HG03460 (cell line): ENCODE results near the gene TLX2.

ENCODE experiments used
- ATAC-seq: cut with Tn5 transposase; IDR thresholded peaks from one replicate; pipeline ENCODE4 v1.9.1; 2021; ENCODE audit not compliant: unreplicated experiment

Gene TLX2

DNA sequence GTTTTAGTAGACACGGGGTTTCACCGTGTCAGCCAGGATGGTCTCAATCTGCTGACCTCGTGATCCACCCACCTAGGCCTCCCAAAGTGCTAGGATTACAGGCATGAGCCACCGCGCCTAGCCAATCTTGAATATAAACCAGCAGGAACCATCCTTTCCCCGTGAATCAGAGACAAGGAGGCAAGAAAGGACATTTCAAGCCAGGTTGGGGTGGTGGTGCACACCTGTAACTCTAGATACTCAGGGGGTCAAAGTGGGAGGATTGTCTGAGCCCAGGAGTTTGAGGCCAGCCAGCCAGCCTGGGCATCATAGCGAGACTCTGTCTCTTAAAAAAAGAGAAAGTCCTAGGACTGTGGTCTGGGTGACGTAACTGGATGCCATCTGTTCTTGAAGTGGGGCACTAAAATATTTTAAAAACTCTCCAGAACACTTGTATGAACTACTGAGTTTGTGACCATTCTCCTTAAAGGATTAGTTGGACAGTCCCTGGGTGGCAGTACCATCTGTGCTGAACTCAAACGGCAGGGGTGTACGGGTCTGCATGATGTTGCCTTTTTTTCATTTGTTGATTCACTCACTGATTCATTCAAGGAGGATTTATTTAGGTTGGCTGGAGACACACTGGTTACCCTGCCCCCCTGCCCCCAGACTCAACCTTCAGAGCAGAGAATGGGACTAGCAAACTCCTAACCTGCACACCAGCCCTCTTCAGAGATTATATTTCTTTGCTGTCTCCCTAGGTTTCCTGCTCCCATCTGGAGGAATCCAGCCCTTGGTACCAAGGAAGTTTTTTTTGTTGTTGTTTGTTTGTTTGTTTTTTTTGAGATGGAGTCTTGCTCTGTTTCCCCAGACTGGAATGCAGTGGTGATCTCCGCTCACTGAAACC, 2.9 kb upstream of the TLX2 start:
- ATAC-seq = no peak

DNA sequence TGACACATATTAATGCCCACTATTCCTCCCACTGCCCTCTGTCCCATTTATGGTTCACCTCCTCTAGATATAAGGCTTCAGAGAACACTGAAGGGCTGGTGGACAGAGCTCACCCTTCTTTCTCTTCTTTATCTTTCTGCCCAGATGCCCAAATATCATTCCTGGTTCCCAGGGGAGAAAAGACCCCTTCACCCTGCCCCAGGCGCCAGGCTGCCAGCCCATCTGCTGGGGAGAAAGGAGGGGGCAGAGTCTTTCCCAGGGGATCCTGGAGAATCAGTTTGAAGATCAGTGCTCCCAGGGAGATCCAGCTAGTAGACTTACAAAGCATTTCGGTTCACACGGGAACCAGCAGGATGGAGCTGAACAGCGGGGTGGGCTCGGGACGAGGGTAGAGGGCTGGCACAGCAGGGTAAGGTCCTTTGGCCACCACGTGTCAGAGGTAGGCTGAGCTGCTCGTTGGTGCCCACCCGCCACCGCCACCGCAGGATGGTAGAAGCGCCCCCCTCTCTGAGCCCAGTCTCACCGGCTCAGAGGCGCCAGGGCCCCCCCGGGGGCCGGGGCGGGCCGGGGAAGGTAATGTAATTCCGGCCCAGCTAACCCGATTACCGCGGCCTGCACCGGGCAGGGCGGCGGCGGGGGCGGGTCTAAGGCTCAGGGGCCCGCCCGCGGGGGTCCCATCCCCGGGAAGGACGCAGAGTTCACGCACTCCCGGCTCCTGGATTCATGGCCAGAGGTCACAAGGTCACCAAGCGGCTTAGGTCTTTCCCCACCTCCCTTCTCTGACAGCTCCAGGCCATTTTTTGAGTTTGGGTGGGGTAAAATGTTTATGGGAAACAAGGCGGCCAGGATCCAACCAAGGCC, 1.3 kb upstream of the TLX2 start:
- ATAC-seq = no peak

DNA sequence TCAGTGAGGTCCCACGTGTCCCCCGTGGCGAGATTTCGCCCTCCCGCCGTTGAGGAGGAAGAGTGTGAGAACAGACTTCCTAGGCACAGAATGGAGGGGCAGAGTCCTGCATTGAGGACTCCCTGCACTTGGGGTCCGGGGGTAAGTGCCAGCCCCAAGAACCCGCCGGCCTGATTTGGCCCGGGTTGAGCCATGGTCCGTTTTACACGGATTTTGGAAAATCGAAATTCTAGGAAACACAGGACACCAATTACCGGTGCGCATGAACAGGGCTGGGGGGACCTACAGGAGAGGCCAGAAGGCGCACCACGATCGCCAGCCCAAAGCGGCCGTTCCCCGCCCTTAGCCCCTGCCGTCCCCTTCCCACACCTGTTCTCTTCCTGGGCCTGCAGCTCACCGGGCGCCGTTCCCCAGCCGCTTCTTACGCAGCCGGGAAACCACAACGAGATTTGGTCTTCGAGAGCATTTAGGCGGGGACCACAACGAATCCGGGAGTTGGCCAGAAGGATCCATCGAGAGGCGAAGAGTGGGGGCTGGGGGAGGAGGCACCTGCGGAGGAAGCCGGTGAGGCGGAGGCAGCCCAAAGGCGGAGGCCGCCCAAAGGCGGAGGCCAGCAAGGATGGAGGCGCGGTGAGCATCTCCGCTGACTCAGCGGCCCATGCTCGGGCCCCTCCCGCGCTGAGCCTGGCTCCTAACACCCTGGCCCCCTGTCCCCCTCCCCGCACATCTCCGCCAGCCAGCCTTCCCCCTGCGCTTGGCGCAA, 464 bp upstream of the TLX2 start:
- ATAC-seq = no peak

GRCh38 chr2:74515271-74515980, 1.2 kb downstream of the TLX2 start:
- no peak for ATAC-seq

DNA sequence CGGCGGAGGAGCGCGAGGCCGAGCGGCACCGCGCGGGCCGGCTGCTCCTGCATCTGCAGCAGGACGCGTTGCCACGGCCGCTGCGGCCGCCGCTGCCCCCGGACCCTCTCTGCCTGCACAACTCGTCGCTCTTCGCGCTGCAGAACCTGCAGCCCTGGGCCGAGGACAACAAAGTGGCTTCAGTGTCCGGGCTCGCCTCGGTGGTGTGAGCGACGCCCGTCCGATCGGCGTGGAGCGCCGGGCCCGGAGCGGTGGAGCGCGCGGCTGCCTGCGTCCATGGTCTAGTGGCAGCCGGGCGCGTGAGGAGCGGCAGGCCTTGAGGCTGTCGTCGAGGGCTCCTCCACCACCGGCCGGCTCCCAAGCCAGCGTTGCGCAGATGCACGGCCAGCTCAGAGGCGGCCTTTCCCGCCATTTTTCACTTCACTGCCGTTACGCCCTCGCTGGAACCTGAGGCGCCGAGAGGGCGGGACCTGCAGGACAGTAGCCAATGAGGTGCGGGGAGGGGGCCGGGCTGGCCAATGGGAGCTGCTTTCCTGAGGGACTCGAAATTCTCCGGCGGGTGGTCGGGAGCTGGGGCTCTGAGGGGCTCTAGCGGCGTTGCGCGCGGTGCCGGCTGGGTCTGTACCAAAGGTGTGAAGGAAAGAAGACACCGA, 1.9 kb downstream of the TLX2 start:
- ATAC-seq = no peak

GRCh38 chr2:74516650-74517049, 2.4 kb downstream of the TLX2 start:
- no peak for ATAC-seq

DNA sequence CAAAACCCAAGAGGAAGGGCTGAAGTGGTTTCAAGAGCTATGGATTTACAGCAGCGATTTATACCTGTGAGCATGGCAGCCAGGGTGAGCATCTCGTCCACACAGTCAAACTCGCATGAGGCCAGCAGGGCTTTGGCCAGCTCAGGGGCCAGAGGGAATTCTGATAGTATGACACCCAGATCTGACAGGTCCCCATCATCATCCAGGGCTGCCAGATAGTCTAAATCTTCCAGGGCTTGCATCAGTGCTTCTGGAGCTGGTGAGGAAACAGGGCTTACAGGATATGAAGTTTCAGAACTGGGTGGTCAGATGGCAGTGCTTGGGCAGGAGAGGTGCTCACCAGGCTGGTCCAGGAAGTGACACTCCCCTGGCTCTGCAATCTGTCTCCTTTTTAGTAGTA, 8.3 kb downstream of the TLX2 start:
- ATAC-seq = no peak

- no peak for ATAC-seq
Observed at GRCh38 chr2:74524005-74524404, 9.8 kb downstream of the TLX2 start.

GRCh38 chr2:74524955-74525716, 10.9 kb downstream of the TLX2 start:
- no peak for ATAC-seq

DNA sequence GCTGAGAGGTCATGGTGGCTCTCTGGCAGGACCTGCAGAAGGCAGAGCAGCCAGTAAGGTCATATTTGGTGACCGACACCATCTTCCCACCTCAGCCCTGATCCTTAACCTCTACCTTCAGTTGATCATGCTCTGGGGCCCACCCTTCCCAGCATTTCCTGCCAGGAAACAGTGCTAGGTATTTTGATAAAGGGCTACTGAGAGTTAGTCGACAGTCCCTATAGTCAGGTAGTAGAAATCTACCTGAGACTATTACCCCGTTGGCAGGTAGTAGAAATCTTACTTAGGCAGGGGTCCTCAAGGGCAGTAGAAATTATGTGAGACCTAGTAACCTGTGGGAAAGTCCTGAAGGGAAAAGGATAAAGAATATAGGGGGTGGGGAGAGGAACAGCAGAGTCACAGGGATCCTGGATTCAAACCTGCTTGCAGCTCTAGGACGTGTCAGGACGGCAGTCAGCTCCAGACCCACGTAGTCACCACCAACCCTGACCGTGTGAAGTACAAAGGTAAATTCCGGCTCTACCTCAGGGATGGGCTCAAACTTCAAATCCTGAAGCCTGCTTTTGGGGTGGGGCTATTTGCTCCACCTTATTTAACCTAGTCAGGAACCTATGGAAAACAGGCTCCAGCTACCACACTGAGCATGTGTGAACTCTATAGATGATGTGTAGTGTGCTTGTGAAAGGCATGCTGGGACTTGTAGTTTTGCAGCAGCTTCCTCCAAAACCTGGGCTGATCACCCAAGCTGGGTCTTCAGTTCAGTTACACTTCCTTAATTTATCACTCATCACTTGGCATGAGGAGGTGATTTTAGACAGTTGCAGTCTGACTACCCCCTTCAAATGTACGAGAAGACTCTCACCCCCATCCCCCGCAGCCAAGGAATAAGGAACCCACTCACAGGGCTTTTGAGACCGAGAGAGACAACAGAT, 11.7 kb downstream of the TLX2 start, which contains the start of gene DQX1:
Gene DQX1, minus strand, starts transcription at position 515 of the 932 bp plus-strand sequence. Its CDS starts 502 bp downstream, at position 13.
- ATAC-seq = no peak

DNA sequence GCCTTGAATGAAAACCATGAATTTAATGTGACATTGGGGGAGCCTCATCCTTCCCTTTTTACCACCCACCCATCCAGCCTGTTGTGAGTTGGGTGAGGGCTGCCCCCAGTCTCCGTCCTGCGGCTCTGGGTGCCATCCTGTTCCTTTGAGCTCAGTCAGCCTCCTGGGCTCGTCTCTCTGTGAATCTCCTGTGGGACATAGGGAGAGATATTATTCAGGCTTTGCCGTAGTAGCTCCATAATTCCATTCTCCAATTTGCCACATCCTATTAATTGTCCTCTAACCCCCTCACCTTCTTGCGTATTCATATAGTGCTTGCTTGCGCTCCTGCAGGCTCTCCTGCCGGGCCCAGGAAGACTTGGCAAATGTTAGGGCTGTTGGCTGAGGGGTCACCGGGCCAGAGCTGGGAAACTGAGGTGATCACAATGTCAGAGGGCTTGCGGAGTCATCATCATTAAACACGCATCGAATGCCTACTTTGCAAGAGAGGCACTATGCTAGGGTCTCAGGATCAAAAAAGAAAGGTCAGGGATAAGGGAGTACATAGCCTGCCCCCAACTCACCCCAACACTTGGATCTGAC, 12.5 kb downstream of the TLX2 start:
- ATAC-seq = no peak

- ATAC-seq = no peak
Observed at GRCh38 chr2:74527741-74528140, 13.5 kb downstream of the TLX2 start.

DNA sequence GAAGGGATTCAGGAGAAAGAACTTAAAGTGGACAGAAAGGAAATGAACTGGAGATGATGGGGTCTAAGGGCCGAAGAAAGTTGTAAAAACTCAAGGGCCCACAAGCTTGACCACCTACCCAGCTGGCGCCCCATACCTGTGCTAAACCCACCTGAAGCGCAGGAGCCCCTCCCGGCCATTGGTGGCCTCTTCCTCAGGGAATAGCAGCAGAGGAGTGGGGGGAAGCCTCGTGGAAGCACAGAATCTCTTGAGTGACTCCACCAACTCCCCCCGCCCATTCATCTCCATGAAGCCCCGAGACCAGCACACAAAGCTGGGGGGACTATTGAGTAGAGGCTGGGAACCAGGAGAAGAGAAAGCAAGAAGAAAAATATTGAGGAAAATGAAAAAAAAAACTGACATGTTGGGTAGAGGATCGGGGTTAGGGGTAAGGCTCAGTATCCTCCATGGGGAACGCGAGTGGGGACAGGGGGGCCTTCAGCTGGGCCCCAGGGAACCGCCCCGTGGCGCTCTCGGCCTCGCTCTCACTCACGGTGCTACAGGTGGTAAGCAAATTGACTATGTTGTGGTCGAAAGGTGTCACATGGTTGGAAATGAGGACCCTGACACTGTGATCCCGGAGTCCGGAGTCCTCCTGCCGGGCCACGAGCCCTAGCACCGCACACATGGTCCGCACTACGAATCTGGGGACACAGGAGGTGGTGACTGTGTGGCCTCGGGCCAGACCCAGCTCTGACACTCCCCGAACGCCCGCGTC, 14.5 kb downstream of the TLX2 start:
- ATAC-seq = peak; percentile 5

- peak; percentile 78 for ATAC-seq
Observed at GRCh38 chr2:74529357-74530238, 15.3 kb downstream of the TLX2 start, which contains the start of the genes AUP1 and HTRA2. Gene AUP1 (minus strand): TSS chr2:74529706. CDS start chr2:74529629, 77 bp downstream. Gene HTRA2 (plus strand): TSS chr2:74529933. CDS start chr2:74530007, 74 bp downstream.

- ATAC-seq = peak; percentile 36
Observed at GRCh38 chr2:74530239-74531187, 16.3 kb downstream of the TLX2 start.
